GM12864 (cell line): ENCODE data around the gene TUBA1B.

Experiments used
- DNase-seq: peaks from one replicate; pipeline ENCODE4 v3.0.0-alpha.2; 2011; ENCODE audit warnings: low read depth
- H3K4me3 ChIP-seq: 2 replicates; pipeline ENCODE4 v1.5.1; 2011; ENCODE audit warnings: mild to moderate bottlenecking, low read depth, low read length, control low read depth
- CTCF ChIP-seq: IDR thresholded peaks from 2 replicates; pipeline ENCODE4 v1.5.1; 2011; ENCODE audit warnings: low read depth, mild to moderate bottlenecking, moderate library complexity, low read length, control low read depth, inconsistent platforms; ENCODE audit errors: missing control alignments

The TUBA1B gene

GRCh38 chr12:49089821-49090773 is 41.1 kb downstream of the TUBA1B start:
- H3K4me3 ChIP-seq: peak overlapping the region; percentile 42
- DNase-seq: no peak

DNA sequence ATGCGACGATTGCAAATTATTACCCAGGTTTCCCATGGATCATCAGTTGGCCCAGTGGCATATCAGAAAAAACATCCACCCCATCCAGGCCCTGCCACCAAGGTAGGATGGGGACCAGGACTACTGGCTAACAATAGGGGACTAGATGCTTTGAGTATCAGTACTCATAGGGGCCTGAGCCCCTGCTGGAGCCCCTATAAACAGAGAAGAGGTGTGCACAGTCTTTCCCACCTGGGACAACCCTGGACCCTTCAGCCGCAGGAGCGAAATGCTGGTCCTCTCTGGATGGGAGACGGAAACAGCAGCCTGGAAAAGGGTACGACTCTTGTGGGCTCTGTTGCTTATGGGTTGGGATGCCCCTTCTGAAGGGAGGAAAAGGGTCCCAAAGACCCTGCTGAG is 42.3 kb downstream of the TUBA1B start:
- no peak for TF ChIP-seq CTCF
- no peak overlapping the region for H3K4me3 ChIP-seq

More at GRCh38 chr12:49089821-49090773, 41.1 kb downstream of the TUBA1B start:
- TF ChIP-seq CTCF: peak; percentile 44

GRCh38 chr12:49088150-49088931 is 42.9 kb downstream of the TUBA1B start:
- TF ChIP-seq CTCF: peak; percentile 96
- DNase-seq: peak; percentile 55
- no peak overlapping the region for H3K4me3 ChIP-seq

More for the DNA sequence above, 42.3 kb downstream of the TUBA1B start:
- DNase-seq: no peak

DNA sequence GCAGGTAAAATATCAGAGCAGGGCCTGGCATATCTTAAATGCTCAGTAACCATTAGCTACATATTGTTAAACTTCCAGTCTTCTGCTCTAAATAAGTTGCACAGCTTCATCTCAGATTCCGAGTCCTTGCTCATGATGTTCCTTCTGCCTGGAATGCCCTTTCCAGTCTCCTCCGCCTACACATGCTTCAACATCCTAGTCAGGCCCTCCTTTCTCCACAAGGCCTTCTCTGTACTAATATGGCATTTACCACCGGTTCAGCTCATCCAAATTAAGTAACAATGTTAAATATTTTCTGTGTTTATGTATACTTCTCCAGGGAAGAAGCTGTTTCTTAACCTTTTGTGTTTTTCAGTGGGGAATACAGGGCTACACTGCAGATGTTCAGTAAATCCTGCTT is 45.1 kb downstream of the TUBA1B start:
- H3K4me3 ChIP-seq: no peak overlapping the region
- DNase-seq: no peak
- no peak for TF ChIP-seq CTCF

- DNase-seq: no peak
- TF ChIP-seq CTCF: no peak
- no peak overlapping the region for H3K4me3 ChIP-seq
Measured at GRCh38 chr12:49084438-49084837, 46.8 kb downstream of the TUBA1B start.

DNA sequence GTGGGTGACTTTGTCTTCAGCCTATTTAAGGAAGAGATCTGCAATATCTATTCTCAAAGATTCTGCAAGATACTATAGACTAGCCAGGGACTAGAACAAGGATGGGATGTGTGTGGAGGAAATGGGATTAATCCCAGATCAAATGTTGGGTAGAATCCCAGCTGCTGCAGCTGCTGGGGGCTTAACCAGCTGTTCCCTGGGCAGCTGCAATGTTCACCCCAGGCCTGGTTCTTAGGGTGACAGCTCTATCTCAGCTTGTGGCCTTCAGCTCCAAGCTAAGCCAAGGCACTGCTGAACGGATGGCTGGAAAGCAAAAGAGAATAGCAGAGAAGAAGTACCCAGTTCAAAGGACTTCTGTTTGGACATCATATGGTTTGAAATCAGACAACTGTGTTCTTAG is 51.4 kb downstream of the TUBA1B start:
- no peak for DNase-seq
- H3K4me3 ChIP-seq: no peak overlapping the region
- no peak for TF ChIP-seq CTCF
